ENCODE data around the gene GJC2.
"Not testable (repeated sequence)": the region's sequence is repeated elsewhere in the genome, so short reads cannot be mapped to it uniquely, and the experiment has no call there.

The GJC2 gene

GRCh38 chr1:228159008-228159665 is 9.4 kb downstream of the GJC2 start:
- DNase-seq = no peak

- DNase-seq = no peak
Observed at GRCh38 chr1:228160201-228160761, 10.6 kb downstream of the GJC2 start.

- no peak for DNase-seq
Observed at GRCh38 chr1:228161362-228161761, 11.6 kb downstream of the GJC2 start.

- DNase-seq = no peak
Observed at GRCh38 chr1:228161866-228162265, 12.1 kb downstream of the GJC2 start.

- DNase-seq = no peak
Observed at GRCh38 chr1:228162286-228163006, 12.7 kb downstream of the GJC2 start.

GRCh38 chr1:228163007-228163753 is 13.4 kb downstream of the GJC2 start:
- DNase-seq = no peak

- no peak for DNase-seq
Observed at GRCh38 chr1:228163776-228164519, 14.2 kb downstream of the GJC2 start.

GRCh38 chr1:228164561-228165371 is 15.0 kb downstream of the GJC2 start:
- DNase-seq = no peak

- peak; percentile 93 for DNase-seq
Observed at GRCh38 chr1:228165372-228166169, 15.8 kb downstream of the GJC2 start, which contains the start of gene IBA57. IBA57 (plus strand) TSS chr1:228165804; CDS start chr1:228165817, 13 bp downstream.

- DNase-seq = peak; percentile 40
Observed at GRCh38 chr1:228166170-228166936, 16.6 kb downstream of the GJC2 start.

- no peak for DNase-seq
Observed at GRCh38 chr1:228168563-228169270, 19.0 kb downstream of the GJC2 start.

- DNase-seq = no peak
Observed at GRCh38 chr1:228169345-228169744, 19.6 kb downstream of the GJC2 start.

GRCh38 chr1:228170666-228171065 is 20.9 kb downstream of the GJC2 start:
- DNase-seq = no peak

GRCh38 chr1:228171221-228171891 is 21.6 kb downstream of the GJC2 start:
- DNase-seq = no peak

GRCh38 chr1:228172591-228173527 is 23.1 kb downstream of the GJC2 start:
- DNase-seq = no peak

- DNase-seq = not testable (repeated sequence)
Observed at GRCh38 chr1:228173528-228174481, 24.1 kb downstream of the GJC2 start.

Measured in NCI-H2029 (cell line).